OCI-LY7 (cell line): ENCODE measurements around the gene DCP2.

Experiments used
- EZH2phosphoT487 ChIP-seq: fragments of 200-600 bp; sonication (generic); IDR thresholded peaks from 2 replicates; pipeline ENCODE4 v1.6.1; 2018; ENCODE audit warnings: low read depth, borderline replicate concordance, mild to moderate bottlenecking, mixed run types, antibody characterized with exemption, low read length, moderate library complexity, mixed read lengths
- TF ChIP-seq, protein P1 (sequence below): fragments of 200-600 bp; sonication (generic); conservative IDR thresholded peaks from 2 replicates; pipeline ENCODE4 v1.5.1; 2014; ENCODE audit warnings: mild to moderate bottlenecking, antibody characterized with exemption, low read length, moderate library complexity, mixed read lengths

- TF ChIP-seq, protein P1, sequence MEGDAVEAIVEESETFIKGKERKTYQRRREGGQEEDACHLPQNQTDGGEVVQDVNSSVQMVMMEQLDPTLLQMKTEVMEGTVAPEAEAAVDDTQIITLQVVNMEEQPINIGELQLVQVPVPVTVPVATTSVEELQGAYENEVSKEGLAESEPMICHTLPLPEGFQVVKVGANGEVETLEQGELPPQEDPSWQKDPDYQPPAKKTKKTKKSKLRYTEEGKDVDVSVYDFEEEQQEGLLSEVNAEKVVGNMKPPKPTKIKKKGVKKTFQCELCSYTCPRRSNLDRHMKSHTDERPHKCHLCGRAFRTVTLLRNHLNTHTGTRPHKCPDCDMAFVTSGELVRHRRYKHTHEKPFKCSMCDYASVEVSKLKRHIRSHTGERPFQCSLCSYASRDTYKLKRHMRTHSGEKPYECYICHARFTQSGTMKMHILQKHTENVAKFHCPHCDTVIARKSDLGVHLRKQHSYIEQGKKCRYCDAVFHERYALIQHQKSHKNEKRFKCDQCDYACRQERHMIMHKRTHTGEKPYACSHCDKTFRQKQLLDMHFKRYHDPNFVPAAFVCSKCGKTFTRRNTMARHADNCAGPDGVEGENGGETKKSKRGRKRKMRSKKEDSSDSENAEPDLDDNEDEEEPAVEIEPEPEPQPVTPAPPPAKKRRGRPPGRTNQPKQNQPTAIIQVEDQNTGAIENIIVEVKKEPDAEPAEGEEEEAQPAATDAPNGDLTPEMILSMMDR: peak; percentile 98
- no peak for TF ChIP-seq EZH2phosphoT487
Measured at GRCh38 chr5:112995764-112996618, 19.4 kb downstream of the DCP2 start.
